GM12864 (cell line): Measurements from ENCODE around the gene CCL24.
"Not testable (repeated sequence)": the region's sequence is repeated elsewhere in the genome, so short reads cannot be mapped to it uniquely, and the experiment has no call there.

Source experiments
- DNase-seq: peaks from one replicate; pipeline ENCODE4 v3.0.0-alpha.2; 2011; ENCODE audit warnings: low read depth
- H3K4me3 ChIP-seq: 2 replicates; pipeline ENCODE4 v1.5.1; 2011; ENCODE audit warnings: mild to moderate bottlenecking, low read depth, low read length, control low read depth
- CTCF ChIP-seq: IDR thresholded peaks from 2 replicates; pipeline ENCODE4 v1.5.1; 2011; ENCODE audit warnings: low read depth, mild to moderate bottlenecking, moderate library complexity, low read length, control low read depth, inconsistent platforms; ENCODE audit errors: missing control alignments

CCL24 gene

DNA sequence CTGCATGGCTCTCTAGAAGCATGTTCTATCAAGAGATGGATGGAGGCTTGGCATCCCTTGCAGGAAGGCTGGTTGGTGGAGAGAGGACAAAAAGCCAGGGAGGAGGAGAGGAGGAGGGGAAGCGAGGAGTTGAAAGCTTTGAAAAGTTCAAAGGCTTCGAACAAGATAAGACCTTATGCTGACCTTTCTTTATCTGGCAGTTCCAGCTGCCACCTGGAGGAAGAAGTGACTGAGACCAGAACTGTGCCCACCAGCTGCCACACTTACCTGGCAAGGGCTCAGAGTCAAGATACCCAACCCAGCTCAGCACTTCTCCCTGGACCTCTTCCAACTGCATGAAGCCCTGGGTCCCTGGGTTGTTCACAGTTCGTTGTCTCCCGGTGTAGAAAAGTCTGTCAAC, 14.8 kb downstream of the CCL24 start:
- DNase-seq, result no peak
- TF ChIP-seq CTCF, result peak; percentile 4
- H3K4me3 ChIP-seq, result no peak overlapping the region

DNA sequence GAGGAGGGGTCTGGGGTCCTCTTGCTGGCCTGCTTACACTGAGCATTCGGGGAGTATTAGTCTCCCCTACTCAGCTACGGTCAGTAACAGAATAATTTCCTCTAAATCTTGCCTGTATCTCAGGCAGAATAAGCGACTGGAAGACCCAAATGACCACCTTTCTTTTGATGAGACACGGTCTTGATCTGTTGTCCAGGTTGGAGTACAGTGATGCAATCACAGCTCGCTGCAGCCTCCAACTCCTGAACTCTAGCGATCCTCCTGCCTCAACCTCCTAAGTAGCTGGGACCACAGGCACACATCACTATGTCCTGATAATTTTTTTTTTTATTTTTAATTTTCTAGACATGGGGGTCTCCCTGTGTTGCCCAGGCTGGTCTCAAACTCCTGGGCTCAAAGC, 17.2 kb downstream of the CCL24 start:
- H3K4me3 ChIP-seq, result no peak overlapping the region
- no peak for DNase-seq
- TF ChIP-seq CTCF, result no peak

GRCh38 chr7:75795831-75796285, 17.7 kb downstream of the CCL24 start:
- no peak overlapping the region for H3K4me3 ChIP-seq
- DNase-seq, result no peak
- TF ChIP-seq CTCF, result no peak

GRCh38 chr7:75793676-75794075, 19.9 kb downstream of the CCL24 start:
- no peak overlapping the region for H3K4me3 ChIP-seq
- no peak for TF ChIP-seq CTCF
- DNase-seq, result no peak

GRCh38 chr7:75792567-75792966, 21.0 kb downstream of the CCL24 start:
- not testable (repeated sequence) for DNase-seq

DNA sequence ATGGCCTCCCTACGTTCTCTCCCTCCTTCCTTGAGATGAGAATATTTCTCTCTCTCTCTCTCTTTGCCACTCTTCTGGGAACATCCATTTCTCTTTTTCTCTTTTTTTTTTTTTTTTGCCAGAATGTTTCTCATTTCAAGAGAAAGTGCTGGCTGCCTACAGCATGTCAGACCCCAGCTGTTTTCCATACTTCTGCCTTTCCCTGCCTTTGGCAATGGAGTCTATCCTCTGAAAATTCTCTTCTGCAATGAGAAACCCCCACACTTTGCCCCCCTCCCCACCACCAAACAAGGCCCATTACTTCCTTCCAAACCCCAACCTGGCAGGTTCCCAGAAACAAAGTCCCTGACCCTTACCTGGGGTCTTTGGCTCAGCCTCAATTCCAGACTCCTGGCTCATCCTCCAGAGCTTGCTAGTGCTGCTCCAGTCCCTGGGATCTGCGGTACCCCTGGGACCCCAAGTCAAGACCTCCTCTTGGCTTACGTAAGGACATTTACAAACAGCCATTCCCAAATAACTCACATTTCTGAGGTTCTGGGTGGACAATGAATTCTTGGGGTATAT, 24.2 kb downstream of the CCL24 start:
- DNase-seq, result no peak
- H3K4me3 ChIP-seq, result no peak overlapping the region
- TF ChIP-seq CTCF, result no peak

More at GRCh38 chr7:75792567-75792966, 21.0 kb downstream of the CCL24 start:
- H3K4me3 ChIP-seq, result not testable (repeated sequence)

- not testable (repeated sequence) for H3K4me3 ChIP-seq, DNase-seq
Measured at GRCh38 chr7:75788154-75788847, 25.3 kb downstream of the CCL24 start.

- DNase-seq, result not testable (repeated sequence)
Measured at GRCh38 chr7:75783058-75783457, 30.5 kb downstream of the CCL24 start.

GRCh38 chr7:75780647-75781273, 32.8 kb downstream of the CCL24 start:
- H3K4me3 ChIP-seq, DNase-seq: not testable (repeated sequence)

More at GRCh38 chr7:75783058-75783457, 30.5 kb downstream of the CCL24 start:
- H3K4me3 ChIP-seq, result not testable (repeated sequence)

DNA sequence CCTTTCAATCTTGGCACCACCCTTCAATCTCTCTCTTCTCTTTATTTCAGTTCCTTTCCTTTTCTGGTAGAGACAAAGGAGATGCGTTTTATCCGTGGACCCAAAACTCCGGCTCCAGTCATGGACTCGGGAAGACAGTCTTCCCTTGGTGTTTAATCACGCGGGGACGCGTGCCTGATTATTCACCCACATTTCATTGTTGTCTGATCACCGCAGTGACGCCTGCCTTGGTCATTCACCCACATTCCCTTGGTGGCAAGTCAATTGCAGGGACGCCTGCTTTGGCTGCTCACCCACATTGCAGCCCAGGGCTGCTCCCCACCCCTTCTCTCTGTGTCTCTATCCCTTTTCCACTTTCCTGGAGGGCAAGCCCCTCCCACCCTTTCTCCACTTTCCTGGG, 34.1 kb downstream of the CCL24 start:
- not testable (repeated sequence) for DNase-seq, H3K4me3 ChIP-seq

DNA sequence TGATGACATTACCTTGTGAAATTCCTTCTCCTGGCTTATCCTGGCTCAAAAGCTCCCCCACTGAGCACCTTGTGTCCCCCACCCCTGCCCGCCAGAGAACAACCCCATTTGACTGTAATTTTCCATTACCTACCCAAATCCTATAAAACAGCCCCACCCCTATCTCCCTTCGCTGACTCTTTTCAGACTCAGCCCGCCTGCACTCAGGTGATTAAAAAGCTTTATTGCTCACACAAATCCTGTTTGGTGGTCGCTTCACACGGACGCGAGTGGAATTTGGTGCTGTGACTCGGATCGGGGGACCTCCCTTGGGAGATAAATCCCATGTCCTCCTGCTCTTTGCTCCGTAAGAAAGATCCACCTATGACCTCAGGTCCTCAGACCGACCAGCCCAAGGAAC, 34.6 kb downstream of the CCL24 start:
- DNase-seq, H3K4me3 ChIP-seq: not testable (repeated sequence)
